PC-3 (cell line): Measurements from ENCODE around the gene CD6. TPM values are rescaled to one million over a fixed set of nuclear protein-coding genes. Genes with fewer than 3 reads are reported as not detected.

Experiments used
- ATAC-seq: fragments of 200-7000 bp; cut with Tn5 transposase; 2 replicates; pipeline ENCODE4 v1.9.1; 2020; ENCODE audit warnings: mild to moderate bottlenecking, moderate library complexity
- BruUV-seq: library from RNA; stranded (reverse); fragments of 400-500 nt; replicated peaks from 2 replicates; lab custom pipeline; 2021; lab: Mats Ljungman, UMichigan
- CTCF ChIA-PET: fragments of 300-600 bp; sonication (Branson Sonifier 250); formaldehyde crosslinking; loops from one replicate; lab custom pipeline; 2022; ENCODE audit warnings: antibody characterized with exemption; lab: Charles Lee
- POLR2A ChIA-PET: fragments of 300-600 bp; sonication (Branson Sonifier 250); formaldehyde crosslinking; loops from one replicate; lab custom pipeline; 2022; ENCODE audit warnings: antibody characterized with exemption; ENCODE audit not compliant: unreplicated experiment; lab: Charles Lee
- DNase-seq: peaks from one replicate; pipeline ENCODE4 v3.0.0-alpha.2; 2015
- H2AFZ ChIP-seq: fragments of 300-600 bp; sonication (generic); 2 replicates; pipeline ENCODE4 v1.6.0; 2016; ENCODE audit warnings: antibody characterized with exemption, low read length
- H3F3A ChIP-seq: fragments of 300-600 bp; sonication (generic); one replicate; pipeline ENCODE4 v1.6.0; 2017; ENCODE audit warnings: antibody characterized with exemption, low read length, control low read depth, mild to moderate bottlenecking; ENCODE audit not compliant: unreplicated experiment
- H3K27ac ChIP-seq: fragments of 300-600 bp; sonication (generic); 2 replicates; pipeline ENCODE4 v1.5.1; 2016; ENCODE audit warnings: mild to moderate bottlenecking, low read length
- H3K27me3 ChIP-seq: fragments of 300-600 bp; sonication (generic); 2 replicates; pipeline ENCODE4 v1.6.1; 2016; ENCODE audit warnings: low read length, mixed read lengths
- H3K36me3 ChIP-seq: fragments of 300-600 bp; sonication (generic); 2 replicates; pipeline ENCODE4 v1.6.1; 2016; ENCODE audit warnings: low read depth, mixed run types, low read length, mixed read lengths
- H3K4me1 ChIP-seq: fragments of 300-600 bp; sonication (generic); 2 replicates; pipeline ENCODE4 v1.5.1; 2016; ENCODE audit warnings: low read length; ENCODE audit not compliant: insufficient read depth
- H3K4me2 ChIP-seq: fragments of 300-600 bp; sonication (generic); 2 replicates; pipeline ENCODE4 v1.6.0; 2016; ENCODE audit warnings: low read length
- H3K4me3 ChIP-seq: fragments of 300-600 bp; sonication (generic); 2 replicates; pipeline ENCODE4 v1.5.1; 2016; ENCODE audit warnings: mild to moderate bottlenecking, low read length, mixed read lengths
- H3K79me2 ChIP-seq: fragments of 300-600 bp; sonication (generic); 2 replicates; pipeline ENCODE4 v1.6.1; 2017; ENCODE audit warnings: low read length, mixed read lengths
- H3K9ac ChIP-seq: fragments of 300-600 bp; sonication (generic); 2 replicates; pipeline ENCODE4 v1.6.0; 2016; ENCODE audit warnings: mild to moderate bottlenecking, low read length
- H3K9me2 ChIP-seq: fragments of 300-600 bp; sonication (generic); replicated peaks from 2 replicates; pipeline ENCODE4 v1.6.1; 2016; ENCODE audit warnings: mixed run types, low read length, mixed read lengths
- H3K9me3 ChIP-seq: fragments of 300-600 bp; sonication (generic); 2 replicates; pipeline ENCODE4 v1.6.1; 2016; ENCODE audit warnings: low read length, mixed read lengths
- H4K20me1 ChIP-seq: fragments of 300-600 bp; sonication (generic); 2 replicates; pipeline ENCODE4 v1.6.1; 2016; ENCODE audit warnings: low read length, mixed read lengths
- EZH2 ChIP-seq: fragments of 300-600 bp; sonication (generic); IDR thresholded peaks from one replicate; pipeline ENCODE4 v1.6.1; 2017; ENCODE audit warnings: antibody characterized with exemption, mild to moderate bottlenecking, low read length; ENCODE audit not compliant: unreplicated experiment
- EZH2phosphoT487 ChIP-seq: fragments of 300-600 bp; sonication (generic); IDR thresholded peaks from 2 replicates; pipeline ENCODE4 v1.6.1; 2018; ENCODE audit warnings: mild to moderate bottlenecking, antibody characterized with exemption, low read length, borderline replicate concordance
- intact Hi-C: fragments of 100-400 bp; cut with micrococcal nuclease; formaldehyde crosslinking; loops from 2 replicates; pipeline ENCODE4 v1.9.0; 2023
- total RNA-seq: library from RNA; depleted of rRNA; stranded (reverse); fragments of >200 nt; gene quantifications from 2 replicates; pipeline ENCODE4 v1.2.3, GENCODE V29; 2014
- TF ChIP-seq, protein P1 (sequence below): fragments of 300-600 bp; sonication (generic); conservative IDR thresholded peaks from 2 replicates; pipeline ENCODE4 v1.5.1; 2017; ENCODE audit warnings: antibody characterized with exemption, low read depth, mild to moderate bottlenecking, low read length

Gene CD6
- total RNA-seq, 1 experiment from 2014 or later: not detected

DNA sequence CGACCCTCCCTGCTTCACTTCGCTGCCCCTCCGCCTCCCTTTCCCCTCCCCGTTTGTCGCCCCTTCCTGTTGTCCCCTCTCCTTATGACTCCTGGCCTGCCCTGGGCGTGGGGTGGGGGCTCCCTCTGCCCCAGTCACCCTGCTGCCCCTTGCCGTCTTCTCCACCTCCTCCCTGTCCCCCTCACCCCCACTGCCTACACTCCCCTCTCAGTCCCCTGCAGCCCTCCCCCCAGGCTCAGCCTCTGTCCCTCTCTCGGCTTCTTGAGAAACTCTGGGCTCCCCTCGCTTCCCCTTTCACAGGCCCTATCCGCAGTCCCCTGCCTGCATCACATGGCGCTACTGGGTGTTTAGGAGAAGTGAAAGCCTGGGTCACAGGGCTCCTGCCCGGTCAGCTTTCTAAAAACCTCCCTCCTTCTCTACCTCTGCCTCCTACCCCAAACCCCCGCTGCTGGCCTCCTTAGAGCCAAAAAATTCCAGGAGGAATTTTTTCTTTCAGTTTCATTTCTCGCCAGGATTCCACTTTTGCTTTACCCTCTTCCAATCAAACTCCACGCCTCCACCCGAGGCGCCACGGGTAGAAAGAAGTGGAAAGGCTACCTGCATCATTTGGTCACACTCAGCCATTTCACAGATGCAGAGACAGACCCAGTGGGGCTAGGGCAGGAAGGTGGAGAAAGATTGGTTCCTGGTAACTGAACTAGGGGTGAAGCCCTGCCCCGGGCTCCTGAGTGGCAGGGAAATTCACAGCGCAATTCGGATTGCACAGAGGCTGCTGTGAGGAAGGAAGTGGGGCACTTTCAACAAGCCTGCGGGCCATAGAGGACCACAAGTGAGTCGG is 19.4 kb upstream of the CD6 start, which contains the start of gene SLC15A3:
TSS of gene SLC15A3 (minus strand) at position 273 of the 838 bp plus-strand sequence. CDS start 625 bp downstream, outside the sequence.
- Histone ChIP-seq H3K9me2 (no peaks in the 10 kb centered on the region), H3K27me3 (no peaks in the 10 kb centered on the region), H3K4me2 (0 out of 2 replicates have a peak within 1 kb of the TSS, but pooled peaks have one; percentile 30), H3F3A (no peaks in the 10 kb centered on the region), H3K9ac (no peak within 1 kb of the TSS), H3K4me1 (no peaks in the 10 kb centered on the region), H3K27ac (no peak within 1 kb of the TSS), H4K20me1 (no peaks in the 10 kb centered on the region), H3K79me2 (no peaks in the 10 kb centered on the region), H3K4me3 (no peak within 1 kb of the TSS), H3K36me3 (no peaks in the 10 kb centered on the region), H2AFZ (no peak within 1 kb of the TSS), H3K9me3 (no peaks in the 10 kb centered on the region)
- no TSS peak for BruUV-seq
- ChIA-PET POLR2A (no interaction called here), CTCF (no interaction called here)
- intact Hi-C loops: no loop called here
- DNase-seq (no peak), ATAC-seq (no peak; the same call in 1 of the 2 replicates)
- TF ChIP-seq, protein P1, sequence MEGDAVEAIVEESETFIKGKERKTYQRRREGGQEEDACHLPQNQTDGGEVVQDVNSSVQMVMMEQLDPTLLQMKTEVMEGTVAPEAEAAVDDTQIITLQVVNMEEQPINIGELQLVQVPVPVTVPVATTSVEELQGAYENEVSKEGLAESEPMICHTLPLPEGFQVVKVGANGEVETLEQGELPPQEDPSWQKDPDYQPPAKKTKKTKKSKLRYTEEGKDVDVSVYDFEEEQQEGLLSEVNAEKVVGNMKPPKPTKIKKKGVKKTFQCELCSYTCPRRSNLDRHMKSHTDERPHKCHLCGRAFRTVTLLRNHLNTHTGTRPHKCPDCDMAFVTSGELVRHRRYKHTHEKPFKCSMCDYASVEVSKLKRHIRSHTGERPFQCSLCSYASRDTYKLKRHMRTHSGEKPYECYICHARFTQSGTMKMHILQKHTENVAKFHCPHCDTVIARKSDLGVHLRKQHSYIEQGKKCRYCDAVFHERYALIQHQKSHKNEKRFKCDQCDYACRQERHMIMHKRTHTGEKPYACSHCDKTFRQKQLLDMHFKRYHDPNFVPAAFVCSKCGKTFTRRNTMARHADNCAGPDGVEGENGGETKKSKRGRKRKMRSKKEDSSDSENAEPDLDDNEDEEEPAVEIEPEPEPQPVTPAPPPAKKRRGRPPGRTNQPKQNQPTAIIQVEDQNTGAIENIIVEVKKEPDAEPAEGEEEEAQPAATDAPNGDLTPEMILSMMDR: no peak
- TF ChIP-seq EZH2phosphoT487 (no peak), EZH2 (no peak)

DNA sequence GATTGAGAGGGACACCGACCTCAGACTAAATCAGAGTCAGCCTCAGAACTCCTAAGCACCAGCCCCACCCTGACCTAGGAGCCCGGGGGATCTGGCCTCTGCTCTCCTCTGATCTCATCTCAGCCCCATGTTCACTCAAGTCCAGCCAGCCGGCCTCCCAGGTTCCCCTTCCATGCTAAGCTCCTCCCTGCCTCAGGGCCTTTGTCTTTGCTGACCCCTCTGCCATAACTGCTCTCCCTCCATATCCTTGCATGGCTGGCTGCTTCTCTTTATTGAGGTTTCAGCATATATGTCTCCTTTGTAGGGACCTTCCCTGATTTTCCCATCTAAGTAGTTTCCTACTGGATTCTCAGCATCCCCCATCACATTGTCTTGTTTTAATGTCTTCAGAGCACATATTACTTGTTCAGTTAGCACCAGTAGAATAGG is 18.7 kb upstream of the CD6 start:
- TF ChIP-seq, protein P1: no peak
- TF ChIP-seq EZH2phosphoT487 (no peak), EZH2 (no peak)
- no peaks in the 10 kb centered on the region for H3K27me3 ChIP-seq
- H3K4me3 ChIP-seq: no peak overlapping the region
- intact Hi-C loops: no loop called here
- no peaks in the 10 kb centered on the region for H3K9me2 ChIP-seq
- no TSS peak for BruUV-seq
- no peaks in the 10 kb centered on the region for H3K9me3 ChIP-seq
- POLR2A ChIA-PET: no interaction called here
- DNase-seq: no peak
- no peaks in the 10 kb centered on the region for H3K36me3 ChIP-seq
- no peaks in the 10 kb centered on the region for H3K4me1 ChIP-seq
- H3K4me2 ChIP-seq: no peak overlapping the region
- no peaks in the 10 kb centered on the region for H3K79me2 ChIP-seq
- CTCF ChIA-PET: no interaction called here
- no peak for ATAC-seq
- no peaks in the 10 kb centered on the region for H4K20me1 ChIP-seq
- no peak overlapping the region for H2AFZ ChIP-seq
- H3K27ac ChIP-seq: no peak overlapping the region
- H3F3A ChIP-seq: no peaks in the 10 kb centered on the region
- no peak overlapping the region for H3K9ac ChIP-seq

DNA sequence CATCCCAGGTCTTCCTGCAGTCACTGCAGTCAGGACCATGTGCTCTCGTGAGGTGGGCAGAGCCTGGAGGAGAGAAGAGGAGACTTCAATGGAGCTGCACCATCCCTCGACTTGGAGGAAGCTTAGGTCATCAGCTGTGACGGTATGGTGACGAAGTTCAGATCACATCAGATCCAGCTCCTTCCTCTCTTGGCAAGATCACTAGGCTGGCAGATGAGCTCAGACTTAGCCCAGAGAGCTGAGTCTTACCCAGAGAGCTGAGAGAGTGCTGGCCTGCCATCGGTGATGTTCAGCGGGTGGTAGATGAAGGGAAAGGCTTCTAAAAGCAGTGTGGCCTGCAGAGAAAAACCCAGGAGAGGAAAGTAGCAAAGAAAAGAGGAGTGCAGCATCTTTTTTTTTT is 17.7 kb upstream of the CD6 start:
- Histone ChIP-seq H3K4me1 (no peaks in the 10 kb centered on the region), H3K27me3 (no peaks in the 10 kb centered on the region), H3K9me2 (no peaks in the 10 kb centered on the region), H4K20me1 (no peaks in the 10 kb centered on the region), H3F3A (no peaks in the 10 kb centered on the region), H2AFZ (no peak overlapping the region), H3K4me2 (no peak overlapping the region), H3K79me2 (no peaks in the 10 kb centered on the region), H3K4me3 (no peak overlapping the region), H3K9me3 (no peaks in the 10 kb centered on the region), H3K9ac (no peak overlapping the region), H3K36me3 (no peaks in the 10 kb centered on the region), H3K27ac (no peak overlapping the region)
- DNase-seq (no peak), ATAC-seq (no peak)
- intact Hi-C loops: no loop called here
- no TSS peak for BruUV-seq
- TF ChIP-seq EZH2 (no peak), EZH2phosphoT487 (no peak)
- TF ChIP-seq, protein P1: no peak
- ChIA-PET CTCF (no interaction called here), POLR2A (no interaction called here)
